ENCODE data around the gene SLC4A8.
"Not testable (repeated sequence)": the region's sequence is repeated elsewhere in the genome, so short reads cannot be mapped to it uniquely, and the experiment has no call there.

SLC4A8 gene

GRCh38 chr12:51450806-51451205, 26.2 kb downstream of the SLC4A8 start:
- no peaks in the 10 kb centered on the region for H3K27me3 ChIP-seq (ENCODE audit: control insufficient read depth in 1 of 2, insufficient read depth in 2 of 2, low read length in 2 of 2)
- no peaks in the 10 kb centered on the region for H3K4me1 ChIP-seq (ENCODE audit: control insufficient read depth, insufficient read depth, low read length)
- H3K36me3 ChIP-seq (ENCODE audit: control insufficient read depth in 2 of 2, insufficient read depth in 2 of 2, low read length in 2 of 2): no peaks in the 10 kb centered on the region
- no peak overlapping the region for H3K9ac ChIP-seq (ENCODE audit: low read length in 2 of 2)
- H3K9me3 ChIP-seq (ENCODE audit: control insufficient read depth in 2 of 2, low read length in 2 of 2): no peaks in the 10 kb centered on the region
- H3K4me3 ChIP-seq (ENCODE audit: low read length in 2 of 2): no peak overlapping the region
- no peak overlapping the region for H3K27ac ChIP-seq (ENCODE audit: low read length)

GRCh38 chr12:51454016-51454415, 29.4 kb downstream of the SLC4A8 start:
- not testable (repeated sequence) for H3K27me3 ChIP-seq (ENCODE audit: control insufficient read depth in 1 of 2, insufficient read depth in 2 of 2, low read length in 2 of 2); H3K9me3 ChIP-seq (ENCODE audit: control insufficient read depth in 2 of 2, low read length in 2 of 2); H3K4me1 ChIP-seq (ENCODE audit: control insufficient read depth, insufficient read depth, low read length)

GRCh38 chr12:51455050-51455449, 30.4 kb downstream of the SLC4A8 start:
- not testable (repeated sequence) for H3K36me3 ChIP-seq (ENCODE audit: control insufficient read depth in 2 of 2, insufficient read depth in 2 of 2, low read length in 2 of 2); H3K9me3 ChIP-seq (ENCODE audit: control insufficient read depth in 2 of 2, low read length in 2 of 2); H3K27ac ChIP-seq (ENCODE audit: low read length); H3K4me1 ChIP-seq (ENCODE audit: control insufficient read depth, insufficient read depth, low read length); H3K4me3 ChIP-seq (ENCODE audit: low read length in 2 of 2); H3K27me3 ChIP-seq (ENCODE audit: control insufficient read depth in 1 of 2, insufficient read depth in 2 of 2, low read length in 2 of 2); H3K9ac ChIP-seq (ENCODE audit: low read length in 2 of 2)

More at GRCh38 chr12:51454016-51454415, 29.4 kb downstream of the SLC4A8 start:
- H3K36me3 ChIP-seq (ENCODE audit: control insufficient read depth in 2 of 2, insufficient read depth in 2 of 2, low read length in 2 of 2); H3K9ac ChIP-seq (ENCODE audit: low read length in 2 of 2); H3K27ac ChIP-seq (ENCODE audit: low read length); H3K4me3 ChIP-seq (ENCODE audit: low read length in 2 of 2): not testable (repeated sequence)

- H3K4me3 ChIP-seq (ENCODE audit: low read length in 2 of 2): no peak overlapping the region
- H3K27me3 ChIP-seq (ENCODE audit: control insufficient read depth in 1 of 2, insufficient read depth in 2 of 2, low read length in 2 of 2): no peaks in the 10 kb centered on the region
- H3K4me1 ChIP-seq (ENCODE audit: control insufficient read depth, insufficient read depth, low read length): no peaks in the 10 kb centered on the region
- H3K9ac ChIP-seq (ENCODE audit: low read length in 2 of 2): no peak overlapping the region
- H3K9me3 ChIP-seq (ENCODE audit: control insufficient read depth in 2 of 2, low read length in 2 of 2): no peaks in the 10 kb centered on the region
- H3K36me3 ChIP-seq (ENCODE audit: control insufficient read depth in 2 of 2, insufficient read depth in 2 of 2, low read length in 2 of 2): no peaks in the 10 kb centered on the region
- H3K27ac ChIP-seq (ENCODE audit: low read length): no peak overlapping the region
These were observed 34.0 kb downstream of the SLC4A8 start for GRCh38 chr12:51458635-51459034.

GRCh38 chr12:51460519-51460918, 35.9 kb downstream of the SLC4A8 start:
- H3K27me3 ChIP-seq (ENCODE audit: control insufficient read depth in 1 of 2, insufficient read depth in 2 of 2, low read length in 2 of 2): no peaks in the 10 kb centered on the region
- no peak overlapping the region for H3K4me3 ChIP-seq (ENCODE audit: low read length in 2 of 2)
- H3K9me3 ChIP-seq (ENCODE audit: control insufficient read depth in 2 of 2, low read length in 2 of 2): no peaks in the 10 kb centered on the region
- no peaks in the 10 kb centered on the region for H3K4me1 ChIP-seq (ENCODE audit: control insufficient read depth, insufficient read depth, low read length)
- H3K36me3 ChIP-seq (ENCODE audit: control insufficient read depth in 2 of 2, insufficient read depth in 2 of 2, low read length in 2 of 2): no peaks in the 10 kb centered on the region
- no peak overlapping the region for H3K27ac ChIP-seq (ENCODE audit: low read length)
- H3K9ac ChIP-seq (ENCODE audit: low read length in 2 of 2): no peak overlapping the region

- Histone ChIP-seq H3K36me3 (ENCODE audit: control insufficient read depth in 2 of 2, insufficient read depth in 2 of 2, low read length in 2 of 2) (no peaks in the 10 kb centered on the region), H3K4me1 (ENCODE audit: control insufficient read depth, insufficient read depth, low read length) (no peaks in the 10 kb centered on the region), H3K9ac (ENCODE audit: low read length in 2 of 2) (no peak overlapping the region)
These were observed 40.9 kb downstream of the SLC4A8 start for GRCh38 chr12:51465491-51465890.

GRCh38 chr12:51470116-51470515, 45.5 kb downstream of the SLC4A8 start:
- H3K27me3 ChIP-seq (ENCODE audit: control insufficient read depth in 1 of 2, insufficient read depth in 2 of 2, low read length in 2 of 2): no peaks in the 10 kb centered on the region
- no peak overlapping the region for H3K27ac ChIP-seq (ENCODE audit: low read length)
- no peaks in the 10 kb centered on the region for H3K9me3 ChIP-seq (ENCODE audit: control insufficient read depth in 2 of 2, low read length in 2 of 2)
- no peak overlapping the region for H3K4me3 ChIP-seq (ENCODE audit: low read length in 2 of 2)
- H3K4me1 ChIP-seq (ENCODE audit: control insufficient read depth, insufficient read depth, low read length): no peaks in the 10 kb centered on the region
- H3K9ac ChIP-seq (ENCODE audit: low read length in 2 of 2): no peak overlapping the region
- H3K36me3 ChIP-seq (ENCODE audit: control insufficient read depth in 2 of 2, insufficient read depth in 2 of 2, low read length in 2 of 2): no peaks in the 10 kb centered on the region

More at GRCh38 chr12:51465491-51465890, 40.9 kb downstream of the SLC4A8 start:
- Histone ChIP-seq H3K27ac (ENCODE audit: low read length) (no peak overlapping the region), H3K27me3 (ENCODE audit: control insufficient read depth in 1 of 2, insufficient read depth in 2 of 2, low read length in 2 of 2) (no peaks in the 10 kb centered on the region), H3K9me3 (ENCODE audit: control insufficient read depth in 2 of 2, low read length in 2 of 2) (no peaks in the 10 kb centered on the region), H3K4me3 (ENCODE audit: low read length in 2 of 2) (no peak overlapping the region)

GRCh38 chr12:51471111-51471864, 46.7 kb downstream of the SLC4A8 start:
- Histone ChIP-seq H3K4me3 (ENCODE audit: low read length in 2 of 2) (no peak overlapping the region), H3K27ac (ENCODE audit: low read length) (no peak overlapping the region), H3K9ac (ENCODE audit: low read length in 2 of 2) (no peak overlapping the region), H3K36me3 (ENCODE audit: control insufficient read depth in 2 of 2, insufficient read depth in 2 of 2, low read length in 2 of 2) (no peaks in the 10 kb centered on the region), H3K4me1 (ENCODE audit: control insufficient read depth, insufficient read depth, low read length) (no peaks in the 10 kb centered on the region), H3K27me3 (ENCODE audit: control insufficient read depth in 1 of 2, insufficient read depth in 2 of 2, low read length in 2 of 2) (no peaks in the 10 kb centered on the region), H3K9me3 (ENCODE audit: control insufficient read depth in 2 of 2, low read length in 2 of 2) (no peaks in the 10 kb centered on the region)

GRCh38 chr12:51472984-51473383, 48.4 kb downstream of the SLC4A8 start:
- Histone ChIP-seq H3K9me3 (ENCODE audit: control insufficient read depth in 2 of 2, low read length in 2 of 2) (no peaks in the 10 kb centered on the region), H3K4me3 (ENCODE audit: low read length in 2 of 2) (no peak overlapping the region), H3K4me1 (ENCODE audit: control insufficient read depth, insufficient read depth, low read length) (no peaks in the 10 kb centered on the region), H3K27me3 (ENCODE audit: control insufficient read depth in 1 of 2, insufficient read depth in 2 of 2, low read length in 2 of 2) (no peaks in the 10 kb centered on the region), H3K27ac (ENCODE audit: low read length) (no peak overlapping the region), H3K9ac (ENCODE audit: low read length in 2 of 2) (no peak overlapping the region), H3K36me3 (ENCODE audit: control insufficient read depth in 2 of 2, insufficient read depth in 2 of 2, low read length in 2 of 2) (no peaks in the 10 kb centered on the region)

- H3K36me3 ChIP-seq (ENCODE audit: control insufficient read depth in 2 of 2, insufficient read depth in 2 of 2, low read length in 2 of 2): no peaks in the 10 kb centered on the region
- no peak overlapping the region for H3K4me3 ChIP-seq (ENCODE audit: low read length in 2 of 2)
- H3K27ac ChIP-seq (ENCODE audit: low read length): no peak overlapping the region
- no peaks in the 10 kb centered on the region for H3K27me3 ChIP-seq (ENCODE audit: control insufficient read depth in 1 of 2, insufficient read depth in 2 of 2, low read length in 2 of 2)
- no peak overlapping the region for H3K9ac ChIP-seq (ENCODE audit: low read length in 2 of 2)
- H3K9me3 ChIP-seq (ENCODE audit: control insufficient read depth in 2 of 2, low read length in 2 of 2): no peaks in the 10 kb centered on the region
- H3K4me1 ChIP-seq (ENCODE audit: control insufficient read depth, insufficient read depth, low read length): no peaks in the 10 kb centered on the region
These were observed 49.3 kb downstream of the SLC4A8 start for GRCh38 chr12:51473947-51474346.

- no peaks in the 10 kb centered on the region for H3K9me3 ChIP-seq (ENCODE audit: control insufficient read depth in 2 of 2, low read length in 2 of 2)
- no peak overlapping the region for H3K4me3 ChIP-seq (ENCODE audit: low read length in 2 of 2)
- no peaks in the 10 kb centered on the region for H3K4me1 ChIP-seq (ENCODE audit: control insufficient read depth, insufficient read depth, low read length)
- H3K9ac ChIP-seq (ENCODE audit: low read length in 2 of 2): no peak overlapping the region
- H3K27me3 ChIP-seq (ENCODE audit: control insufficient read depth in 1 of 2, insufficient read depth in 2 of 2, low read length in 2 of 2): no peaks in the 10 kb centered on the region
- H3K27ac ChIP-seq (ENCODE audit: low read length): no peak overlapping the region
- no peaks in the 10 kb centered on the region for H3K36me3 ChIP-seq (ENCODE audit: control insufficient read depth in 2 of 2, insufficient read depth in 2 of 2, low read length in 2 of 2)
These were observed 50.9 kb downstream of the SLC4A8 start for GRCh38 chr12:51475543-51475942.

Measured in stomach smooth muscle (tissue), 2 donors.